Hepatocyte (in vitro differentiated cells): Measurements from ENCODE around the gene GLT6D1. TPM values are rescaled to one million over a fixed set of nuclear protein-coding genes. Genes with fewer than 3 reads are reported as not detected.

ENCODE experiments used
- DNase-seq: peaks from one replicate; pipeline ENCODE4 v3.0.0-alpha.2; 2016; ENCODE audit warnings: low spot score
- H2AFZ ChIP-seq: fragments of 200-600 bp; sonication (generic); 2 replicates; pipeline ENCODE4 v1.6.0; 2016; ENCODE audit warnings: antibody characterized with exemption, mild to moderate bottlenecking
- H3K27ac ChIP-seq: fragments of 200-600 bp; sonication (generic); 2 replicates; pipeline ENCODE4 v1.5.1; 2016; ENCODE audit warnings: mild to moderate bottlenecking
- H3K27me3 ChIP-seq: fragments of 200-600 bp; sonication (generic); 2 replicates; pipeline ENCODE4 v1.6.1; 2016
- H3K36me3 ChIP-seq: fragments of 200-600 bp; sonication (generic); replicated peaks from 2 replicates; pipeline ENCODE4 v1.5.1; 2016; ENCODE audit warnings: low read depth; ENCODE audit not compliant: insufficient read depth
- H3K4me1 ChIP-seq: fragments of 200-600 bp; sonication (generic); 2 replicates; pipeline ENCODE4 v1.5.1; 2016; ENCODE audit warnings: mild to moderate bottlenecking, moderate library complexity; ENCODE audit not compliant: insufficient read depth
- H3K4me2 ChIP-seq: fragments of 200-600 bp; sonication (generic); 2 replicates; pipeline ENCODE4 v1.6.0; 2016
- H3K4me3 ChIP-seq: fragments of 200-600 bp; sonication (generic); 2 replicates; pipeline ENCODE4 v1.5.1; 2016; ENCODE audit warnings: mild to moderate bottlenecking
- H3K79me2 ChIP-seq: fragments of 200-600 bp; sonication (generic); 2 replicates; pipeline ENCODE4 v1.6.0; 2017; ENCODE audit warnings: mild to moderate bottlenecking
- H3K9me2 ChIP-seq: fragments of 200-600 bp; sonication (generic); replicated peaks from 2 replicates; pipeline ENCODE4 v1.6.0; 2017; ENCODE audit warnings: mild to moderate bottlenecking; ENCODE audit not compliant: insufficient read depth
- H3K9me3 ChIP-seq: fragments of 200-600 bp; sonication (generic); 2 replicates; pipeline ENCODE4 v1.5.1; 2016; ENCODE audit warnings: low read depth, mild to moderate bottlenecking
- H4K20me1 ChIP-seq: fragments of 200-600 bp; sonication (generic); 2 replicates; pipeline ENCODE4 v1.6.0; 2016; ENCODE audit warnings: mild to moderate bottlenecking; ENCODE audit not compliant: insufficient read depth, poor library complexity, severe bottlenecking
- CTCF ChIP-seq: fragments of 200-600 bp; sonication (generic); IDR thresholded peaks from 2 replicates; pipeline ENCODE4 v1.5.1; 2016; ENCODE audit warnings: antibody characterized with exemption, mild to moderate bottlenecking; ENCODE audit not compliant: poor library complexity
- EZH2 ChIP-seq: fragments of 200-600 bp; sonication (generic); IDR thresholded peaks from 2 replicates; pipeline ENCODE4 v1.6.1; 2016; ENCODE audit warnings: antibody characterized with exemption, mild to moderate bottlenecking, borderline replicate concordance
- EZH2phosphoT487 ChIP-seq: fragments of 200-600 bp; sonication (generic); IDR thresholded peaks from one replicate; pipeline ENCODE4 v1.6.1; 2018; ENCODE audit warnings: antibody characterized with exemption, mild to moderate bottlenecking, low read depth, moderate library complexity; ENCODE audit not compliant: unreplicated experiment, severe bottlenecking
- WGBS: methylation state at CpG from one replicate; pipeline ENCODE4 v1.1.6; 2016; ENCODE audit warnings: low lambda C conversion rate; ENCODE audit errors: missing lambda C conversion rate; 5-methylcytosine and 5-hydroxymethylcytosine counted together
- polyA plus RNA-seq: library from polyadenylated mRNA; unstranded; fragments of >200 nt; fragmentation: Nextera tagmentation; extraction: Ambion mirVana; gene quantifications from 2 replicates; pipeline ENCODE4 v1.2.1, GENCODE V29; 2016
- total RNA-seq: library from RNA; depleted of rRNA; stranded (reverse); fragments of >200 nt; gene quantifications from 2 replicates; pipeline ENCODE4 v1.2.3, GENCODE V29; 2014

Gene GLT6D1
- total and polyA plus RNA-seq, 2 experiments from 2014 or later = 0.20 TPM; not detected in 1

- peak; percentile 3 for DNase-seq
- TF ChIP-seq EZH2phosphoT487 = no peak
- no peak for TF ChIP-seq CTCF
- no peak for TF ChIP-seq EZH2
- no peaks in the 10 kb centered on the region for H3K4me1 ChIP-seq
- no peaks in the 10 kb centered on the region for H3K36me3 ChIP-seq
- no peak overlapping the region for H2AFZ ChIP-seq
- no peaks in the 10 kb centered on the region for H3K27me3 ChIP-seq
- no peaks in the 10 kb centered on the region for H3K9me2 ChIP-seq
- no peaks in the 10 kb centered on the region for H3K79me2 ChIP-seq
- no peak overlapping the region for H3K4me2 ChIP-seq
- 80% methylated on average over 15 of the region's 15 CpGs for WGBS
- no peaks in the 10 kb centered on the region for H4K20me1 ChIP-seq
- H3K9me3 ChIP-seq = no peaks in the 10 kb centered on the region
- no peak overlapping the region for H3K27ac ChIP-seq
- H3K4me3 ChIP-seq = no peak overlapping the region
Observed at GRCh38 chr9:135586601-135587109, 52.7 kb downstream of the GLT6D1 start.

GRCh38 chr9:135584934-135585333 lies 54.4 kb downstream of the GLT6D1 start:
- no peak overlapping the region for H3K4me2 ChIP-seq
- H3K9me2 ChIP-seq = no peaks in the 10 kb centered on the region
- no peaks in the 10 kb centered on the region for H4K20me1 ChIP-seq
- H2AFZ ChIP-seq = no peak overlapping the region
- no peak for DNase-seq
- H3K27ac ChIP-seq = no peak overlapping the region
- no peaks in the 10 kb centered on the region for H3K9me3 ChIP-seq
- no peak overlapping the region for H3K4me3 ChIP-seq
- H3K27me3 ChIP-seq = no peaks in the 10 kb centered on the region
- no peaks in the 10 kb centered on the region for H3K4me1 ChIP-seq
- no peaks in the 10 kb centered on the region for H3K79me2 ChIP-seq
- no peaks in the 10 kb centered on the region for H3K36me3 ChIP-seq
- TF ChIP-seq EZH2phosphoT487 (no peak), CTCF (no peak), EZH2 (no peak)
- 79% methylated on average over 16 of the region's 16 CpGs for WGBS

GRCh38 chr9:135584371-135584770 lies 55.0 kb downstream of the GLT6D1 start:
- Histone ChIP-seq H3K9me3 (no peaks in the 10 kb centered on the region), H4K20me1 (no peaks in the 10 kb centered on the region), H3K27ac (no peak overlapping the region), H3K36me3 (no peaks in the 10 kb centered on the region), H3K27me3 (no peaks in the 10 kb centered on the region), H3K4me2 (no peak overlapping the region), H3K4me3 (no peak overlapping the region), H2AFZ (no peak overlapping the region), H3K79me2 (no peaks in the 10 kb centered on the region), H3K4me1 (no peaks in the 10 kb centered on the region), H3K9me2 (no peaks in the 10 kb centered on the region)
- DNase-seq = peak; percentile 2
- WGBS = 72% methylated on average over 5 of the region's 5 CpGs
- TF ChIP-seq CTCF (no peak), EZH2phosphoT487 (no peak), EZH2 (no peak)

- DNase-seq = peak; percentile 2
- H3K4me1 ChIP-seq = no peaks in the 10 kb centered on the region
Observed at GRCh38 chr9:135583688-135584011, 55.7 kb downstream of the GLT6D1 start.

More at GRCh38 chr9:135583688-135584011, 55.7 kb downstream of the GLT6D1 start:
- Histone ChIP-seq H3K9me3 (no peaks in the 10 kb centered on the region), H3K79me2 (no peaks in the 10 kb centered on the region), H3K27ac (no peak overlapping the region), H3K27me3 (no peaks in the 10 kb centered on the region), H3K4me2 (no peak overlapping the region), H2AFZ (no peak overlapping the region), H3K36me3 (no peaks in the 10 kb centered on the region), H4K20me1 (no peaks in the 10 kb centered on the region), H3K9me2 (no peaks in the 10 kb centered on the region), H3K4me3 (no peak overlapping the region)
- WGBS = 94% methylated on average over 16 of the region's 16 CpGs
- no peak for TF ChIP-seq CTCF
- no peak for TF ChIP-seq EZH2
- TF ChIP-seq EZH2phosphoT487 = no peak
